HepG2 (cell line): ENCODE data around the gene ELP5. TPM values are rescaled to one million over a fixed set of nuclear protein-coding genes. Genes with fewer than 3 reads are reported as not detected.
A peak's percentile ranks its signal among the peaks of the same experiment; 100 is the strongest.

Source experiments
- ATAC-seq: fragments of 200-7000 bp; cut with Tn5 transposase; 3 replicates; pipeline ENCODE4 v1.9.1; 2020; ENCODE audit warnings: mild to moderate bottlenecking, moderate library complexity
- BruUV-seq: library from RNA; stranded (reverse); fragments of 400-500 nt; replicated peaks from 2 replicates; lab custom pipeline; 2021; lab: Mats Ljungman, UMichigan
- CTCF ChIA-PET: fragments of 300-600 bp; formaldehyde crosslinking; extraction: SDS; loops from one replicate; lab custom pipeline; 2021; ENCODE audit warnings: low total read pairs, inconsistent platforms, low intra/inter-chr PET ratio; lab: Yijun Ruan, JAX
- POLR2A ChIA-PET: fragments of 350-600 bp; sonication (Branson Sonifier 250); formaldehyde crosslinking; loops from one replicate; lab custom pipeline; 2020; ENCODE audit warnings: antibody characterized with exemption, inconsistent platforms; lab: Yijun Ruan, JAX
- DNase-seq: peaks from one replicate; pipeline ENCODE4 v3.0.0-alpha.2; 2015; ENCODE audit warnings: low spot score
- FAIRE-seq: peaks from 3 replicates; lab custom pipeline; 2011; peaks lifted over from hg19 to GRCh38; lab: Jason Lieb, UNC
- H2AFZ ChIP-seq: one replicate; pipeline ENCODE4 v1.6.1; 2011; ENCODE audit warnings: low read length, inconsistent platforms
- H3K27ac ChIP-seq: fragments of 300-600 bp; 3 replicates; pipeline ENCODE4 v1.8.0; 2011; ENCODE audit warnings: mixed run types, mild to moderate bottlenecking, mixed read lengths, low read length, inconsistent platforms; ENCODE audit not compliant: insufficient read depth; ENCODE audit errors: extremely low read length
- H3K27me3 ChIP-seq, 2 experiments: fragments of 200-600 bp in 1 of 2; 2 replicates in 1 of 2; 3 replicates in 1 of 2; pipeline versions ENCODE4 v1.6.0 to v1.8.0; 2011; ENCODE audit warnings: low read length in 2 of 2, mild to moderate bottlenecking in 2 of 2, moderate library complexity in 2 of 2, inconsistent platforms in 1 of 2; ENCODE audit not compliant: insufficient read depth in 2 of 2, control insufficient read depth in 1 of 2
- H3K36me3 ChIP-seq, 2 experiments: fragments of 200-600 bp in 1 of 2; replicated peaks in 1 of 2; 2 replicates in 1 of 2; 3 replicates in 1 of 2; pipeline versions ENCODE4 v1.5.1 to v1.8.0; 2011; ENCODE audit warnings: low read length in 2 of 2, inconsistent platforms in 1 of 2; ENCODE audit not compliant: insufficient read depth in 2 of 2, control insufficient read depth in 1 of 2
- H3K4me1 ChIP-seq: 2 replicates; pipeline ENCODE4 v1.5.1; 2012; ENCODE audit warnings: low read length, inconsistent platforms; ENCODE audit not compliant: insufficient read depth
- H3K4me2 ChIP-seq: 2 replicates; pipeline ENCODE4 v1.6.0; 2011; ENCODE audit warnings: low read depth, low read length, inconsistent platforms
- H3K4me3 ChIP-seq, 3 experiments: fragments of 200-600 bp in 1 of 3; sonication (generic), shearing (Covaris generic) in 1 of 3; replicated peaks in 1 of 3; 2 replicates each; pipeline ENCODE4 v1.5.1; 2011 to 2016; ENCODE audit warnings: low read length in 3 of 3, inconsistent platforms in 2 of 3, low read depth in 2 of 3, mild to moderate bottlenecking in 2 of 3, control low read depth in 1 of 3, mixed read lengths in 1 of 3; ENCODE audit not compliant: insufficient read depth in 1 of 3
- H3K79me2 ChIP-seq: one replicate; pipeline ENCODE4 v1.6.1; 2011; ENCODE audit warnings: low read length, inconsistent platforms; ENCODE audit not compliant: insufficient read depth
- H3K9ac ChIP-seq: 2 replicates; pipeline ENCODE4 v1.6.0; 2011; ENCODE audit warnings: mild to moderate bottlenecking, low read depth, low read length, inconsistent platforms; ENCODE audit not compliant: insufficient read depth
- H3K9me3 ChIP-seq: 2 replicates; pipeline ENCODE4 v1.5.1; 2012; ENCODE audit warnings: mild to moderate bottlenecking, low read length
- H4K20me1 ChIP-seq: 2 replicates; pipeline ENCODE4 v1.6.0; 2011; ENCODE audit warnings: inconsistent platforms, mild to moderate bottlenecking, low read length, moderate library complexity; ENCODE audit not compliant: insufficient read depth
- ATF7 ChIP-seq, 2 experiments: fragments of 450-650 bp in 1 of 2; sonication (generic) in 1 of 2; formaldehyde crosslinking in 1 of 2; IDR thresholded peaks; 2 replicates each; pipeline versions ENCODE4 v1.4.0 to v1.6.1; 2016 to 2020; ENCODE audit warnings: antibody characterized with exemption in 1 of 2, mild to moderate bottlenecking in 1 of 2, missing genetic modification reagents in 1 of 2
- EED ChIP-seq: sonication (generic); formaldehyde crosslinking; IDR thresholded peaks from 2 replicates; pipeline ENCODE4 v1.5.0; 2020; ENCODE audit warnings: mild to moderate bottlenecking, missing genetic modification reagents
- FLYWCH1 ChIP-seq: sonication (generic); formaldehyde crosslinking; IDR thresholded peaks from 2 replicates; pipeline ENCODE4 v1.8.1; 2023; ENCODE audit warnings: mild to moderate bottlenecking, missing genetic modification reagents
- LCORL ChIP-seq, 2 experiments: fragments of 450-650 bp in 1 of 2; sonication (generic) in 1 of 2; formaldehyde crosslinking in 1 of 2; IDR thresholded peaks; 2 replicates each; pipeline versions ENCODE4 v1.5.0 to v1.6.1; 2017 to 2020; ENCODE audit warnings: antibody characterized with exemption in 1 of 2, missing genetic modification reagents in 1 of 2
- RNF2 ChIP-seq: fragments of 450-650 bp; conservative IDR thresholded peaks from 2 replicates; pipeline ENCODE4 v1.6.1; 2016; ENCODE audit warnings: low read depth
- YY1 ChIP-seq: IDR thresholded peaks from 2 replicates; pipeline ENCODE4 v1.6.1; 2011; ENCODE audit warnings: low read length, low read depth, moderate library complexity, mild to moderate bottlenecking; ENCODE audit not compliant: insufficient read depth, insufficient replicate concordance
- ZFP36 ChIP-seq: fragments of 150-350 bp; IDR thresholded peaks from 2 replicates; pipeline ENCODE4 v1.6.1; 2018; ENCODE audit warnings: borderline replicate concordance, low read length, low read depth; ENCODE audit not compliant: partially characterized antibody
- ZMYM3 ChIP-seq: sonication (generic); formaldehyde crosslinking; IDR thresholded peaks from 2 replicates; pipeline ENCODE4 v1.5.1; 2020; ENCODE audit warnings: mild to moderate bottlenecking, missing genetic modification reagents
- ZNF446 ChIP-seq: sonication (generic); formaldehyde crosslinking; IDR thresholded peaks from 2 replicates; pipeline ENCODE4 v1.5.0; 2020; ENCODE audit warnings: mild to moderate bottlenecking, missing genetic modification reagents
- ZNF501 ChIP-seq: sonication (generic); formaldehyde crosslinking; IDR thresholded peaks from 2 replicates; pipeline ENCODE4 v1.5.1; 2020; ENCODE audit warnings: mild to moderate bottlenecking, moderate library complexity, missing genetic modification reagents
- ZNF781 ChIP-seq: sonication (generic); formaldehyde crosslinking; IDR thresholded peaks from 2 replicates; pipeline ENCODE4 v1.5.1; 2020; ENCODE audit warnings: borderline replicate concordance, mild to moderate bottlenecking, missing genetic modification reagents; ENCODE audit errors: not compliant biosample characterization
- WGBS: methylation state at CpG from one replicate; pipeline ENCODE4 v1.1.6; 2017; ENCODE audit warnings: low lambda C conversion rate; 5-methylcytosine and 5-hydroxymethylcytosine counted together
- in situ Hi-C: cut with HindIII; loops from 2 replicates; pipeline ENCODE4 v1.10.0; 2017; ENCODE audit warnings: low pct_unique_long_range_greater_than_20kb; ENCODE audit not compliant: extremely low pct_ligation_motif_present
- intact Hi-C: fragments of 100-400 bp; cut with micrococcal nuclease; formaldehyde crosslinking; loops from one replicate; pipeline ENCODE4 v1.10.0; 2022; ENCODE audit not compliant: unreplicated experiment
- polyA plus RNA-seq, 8 experiments: library from polyadenylated mRNA; depleted of rRNA in 3 of 8; stranded (reverse) in 7 of 8; unstranded in 1 of 8; fragments of >200 nt; fragmentation: Illumina TruSeq in 4 of 8; extraction: Trizol in 4 of 8; gene quantifications; 2 replicates each; pipeline versions ENCODE4 v1.2.1 to v1.2.3, GENCODE V29; 2011 to 2016; ENCODE audit warnings: low read depth in 4 of 8, missing spikeins in 1 of 8, mixed read lengths in 1 of 8; ENCODE audit not compliant: insufficient read depth in 1 of 8
- total RNA-seq, 5 experiments: library from RNA; depleted of rRNA; stranded (reverse); fragments of >200 nt; fragmentation: Illumina TruSeq; extraction: Trizol; gene quantifications; 2 replicates each; pipeline ENCODE4 v1.2.3, GENCODE V29; 2016; ENCODE audit warnings: low read depth in 1 of 5
- TF ChIP-seq, protein P1 (sequence below): sonication (generic); formaldehyde crosslinking; IDR thresholded peaks from 2 replicates; pipeline ENCODE4 v1.8.0; 2022; ENCODE audit warnings: mild to moderate bottlenecking, missing genetic modification reagents, borderline replicate concordance
- TF ChIP-seq, protein P2 (sequence below): sonication (generic); formaldehyde crosslinking; conservative IDR thresholded peaks from 2 replicates; pipeline ENCODE4 v1.4.0; 2020; ENCODE audit warnings: missing genetic modification reagents

ELP5 gene
- total and polyA plus RNA-seq, 2 of the 13 experiments (the other 11 are each of a cell fraction or from before 2014, with no cell fraction given), result 67.6 to 69.8 TPM

DNA sequence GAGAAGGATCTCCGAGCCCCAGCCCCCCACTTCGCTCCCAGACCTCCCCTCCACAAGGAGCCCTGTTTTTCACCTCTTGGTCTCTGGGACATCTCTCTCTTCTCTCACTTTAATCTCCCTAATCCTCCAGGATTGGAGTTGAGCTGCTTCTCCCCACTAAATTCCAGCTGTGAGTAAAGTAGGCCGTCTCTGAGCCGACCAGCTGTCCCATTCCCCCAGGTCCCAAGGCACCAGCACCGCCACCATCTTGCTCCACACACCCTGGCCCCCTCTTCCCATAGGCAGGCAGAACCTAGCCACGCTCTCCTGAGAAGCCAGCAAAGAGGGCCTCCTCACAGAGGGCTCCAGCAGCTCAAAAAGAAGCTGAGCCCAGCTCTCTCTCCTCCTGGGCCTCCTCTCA, 33.3 kb upstream of the ELP5 start:
- H3K27me3 ChIP-seq, result peaks cover 0 to 4% of the 10 kb centered on the region in 2 experiments; a peak in 2 of 5 replicates
- DNase-seq (no peak), FAIRE-seq (no peak), ATAC-seq (no peak)
- peaks cover 10% of the 10 kb centered on the region; the same call in 1 of the 2 replicates for H4K20me1 ChIP-seq
- peak overlapping the region; percentile 90 for H3K9ac ChIP-seq
- H3K79me2 ChIP-seq, result peaks cover 14% of the 10 kb centered on the region
- peak; percentile 11 for TF ChIP-seq YY1
- TF ChIP-seq, protein P1, sequence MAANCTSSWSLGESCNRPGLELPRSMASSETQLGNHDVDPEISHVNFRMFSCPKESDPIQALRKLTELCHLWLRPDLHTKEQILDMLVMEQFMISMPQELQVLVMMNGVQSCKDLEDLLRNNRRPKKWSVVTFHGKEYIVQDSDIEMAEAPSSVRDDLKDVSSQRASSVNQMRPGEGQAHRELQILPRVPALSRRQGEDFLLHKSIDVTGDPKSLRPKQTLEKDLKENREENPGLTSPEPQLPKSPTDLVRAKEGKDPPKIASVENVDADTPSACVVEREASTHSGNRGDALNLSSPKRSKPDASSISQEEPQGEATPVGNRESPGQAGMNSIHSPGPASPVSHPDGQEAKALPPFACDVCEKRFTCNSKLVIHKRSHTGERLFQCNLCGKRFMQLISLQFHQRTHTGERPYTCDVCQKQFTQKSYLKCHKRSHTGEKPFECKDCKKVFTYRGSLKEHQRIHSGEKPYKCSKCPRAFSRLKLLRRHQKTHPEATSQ, result no peak
- TF ChIP-seq RNF2, result no peak
- 0 out of 2 replicates have a peak, but pooled peaks have one; percentile 45 for TF ChIP-seq EED (CRISPR knock-in tag)
- H2AFZ ChIP-seq, result no peak overlapping the region
- WGBS, result 29% methylated on average over 6 of the region's 6 CpGs
- intact Hi-C loops (no loop called here), in situ Hi-C loops (loop anchor here (5.0 kb wide), 1 partner anchor 41 kb away; the partner anchor contains the start of gene ASGR1)
- no peak overlapping the region for H3K27ac ChIP-seq
- H3K36me3 ChIP-seq, result peaks cover 5 to 29% of the 10 kb centered on the region in 2 experiments; a peak in 4 of 5 replicates
- ChIA-PET CTCF (no interaction called here), POLR2A (interaction anchor here (0.6 to 4.3 kb wide), 5 partner anchors 16 to 132 kb away, joined by 3 to 76 read pairs (median 5); partner anchors contain the start of genes ASGR1, ASGR2 and DVL2)
- no TSS peak for BruUV-seq
- H3K4me1 ChIP-seq, result peaks cover 72% of the 10 kb centered on the region
- H3K9me3 ChIP-seq, result no peaks in the 10 kb centered on the region
- peak overlapping the region; percentile 99 for H3K4me2 ChIP-seq
- peak overlapping the region; percentile 73 to 93 (median 90) for H3K4me3 ChIP-seq

DNA sequence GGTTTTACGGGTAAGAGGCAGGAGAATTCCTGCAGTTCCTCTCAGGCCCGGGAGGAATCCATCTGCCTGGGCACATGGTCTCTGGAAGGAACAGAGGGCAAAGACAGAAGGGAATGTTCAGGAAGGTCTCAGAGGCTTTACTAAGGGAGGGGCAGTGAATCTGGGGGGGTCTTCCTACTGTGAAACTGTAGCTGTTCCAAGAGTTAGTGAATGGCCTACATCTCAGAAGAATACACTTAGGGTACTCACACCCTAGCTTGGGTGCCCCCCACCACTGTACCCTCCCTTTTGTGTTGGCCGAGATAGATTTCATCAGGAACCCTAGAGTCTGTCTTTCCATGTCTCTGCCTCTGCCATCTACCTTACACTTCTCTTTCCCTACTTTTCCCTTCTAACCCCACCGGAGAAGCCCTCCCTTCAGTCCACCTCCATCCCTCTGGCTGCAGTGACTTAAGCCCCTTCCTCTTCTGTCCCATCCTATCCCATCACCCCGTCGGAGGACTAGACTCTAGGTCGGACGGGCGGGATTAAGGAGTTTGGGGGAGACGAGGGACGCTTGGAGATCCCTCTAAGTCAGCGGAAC, 32.7 kb upstream of the ELP5 start:
- BruUV-seq, result no TSS peak
- ChIA-PET CTCF (no interaction called here), POLR2A (interaction anchor here (0.6 to 6.8 kb wide), 23 partner anchors 10 to 183 kb away, joined by 3 to 140 read pairs (median 7); partner anchors contain the start of genes ASGR1, ASGR2, CTDNEP1 and DVL2)
- Histone ChIP-seq H3K4me2 (peak overlapping the region; percentile 99), H3K4me3 (peak overlapping the region; percentile 73 to 93 (median 90)), H3K27me3 (peaks cover 0 to 4% of the 10 kb centered on the region in 2 experiments; a peak in 2 of 5 replicates), H3K27ac (peak overlapping the region; percentile 96), H3K9ac (peak overlapping the region; percentile 90), H4K20me1 (peaks cover 10% of the 10 kb centered on the region; the same call in 1 of the 2 replicates), H3K9me3 (no peaks in the 10 kb centered on the region), H3K36me3 (peaks cover 5 to 34% of the 10 kb centered on the region in 2 experiments; a peak in 4 of 5 replicates), H3K4me1 (peaks cover 67% of the 10 kb centered on the region), H2AFZ (peak overlapping the region; percentile 68), H3K79me2 (peaks cover 14% of the 10 kb centered on the region)
- ATAC-seq (no peak; the same call in 1 of the 3 replicates), FAIRE-seq (no peak), DNase-seq (no peak)
- WGBS, result 1% methylated on average over 11 of the region's 12 CpGs
- in situ Hi-C loops, result loop anchor here (5.0 kb wide), 1 partner anchor 42 kb away; the partner anchor contains the start of gene ASGR1
- intact Hi-C loops, result no loop called here
- peak; percentile 30; the same call in 1 of the 2 replicates for TF ChIP-seq FLYWCH1
- 0 out of 2 replicates have a peak, but pooled peaks have one; percentile 2 for TF ChIP-seq ZNF446
- TF ChIP-seq ZNF781 (CRISPR knock-in tag), result peak; percentile 48
- TF ChIP-seq ATF7 (IDR thresholded peaks at IDR 0.05), result no peak
- peak; percentile 18; the same call in 1 of the 2 replicates for TF ChIP-seq ATF7 (CRISPR knock-in tag; IDR thresholded peaks at IDR 0.05)
- no peak for TF ChIP-seq LCORL (IDR thresholded peaks at IDR 0.05)
- TF ChIP-seq LCORL (CRISPR knock-in tag; IDR thresholded peaks at IDR 0.05), result peak; percentile 14; the same call in 1 of the 2 replicates
- peak; percentile 57 for TF ChIP-seq ZMYM3
- TF ChIP-seq, protein P2, sequence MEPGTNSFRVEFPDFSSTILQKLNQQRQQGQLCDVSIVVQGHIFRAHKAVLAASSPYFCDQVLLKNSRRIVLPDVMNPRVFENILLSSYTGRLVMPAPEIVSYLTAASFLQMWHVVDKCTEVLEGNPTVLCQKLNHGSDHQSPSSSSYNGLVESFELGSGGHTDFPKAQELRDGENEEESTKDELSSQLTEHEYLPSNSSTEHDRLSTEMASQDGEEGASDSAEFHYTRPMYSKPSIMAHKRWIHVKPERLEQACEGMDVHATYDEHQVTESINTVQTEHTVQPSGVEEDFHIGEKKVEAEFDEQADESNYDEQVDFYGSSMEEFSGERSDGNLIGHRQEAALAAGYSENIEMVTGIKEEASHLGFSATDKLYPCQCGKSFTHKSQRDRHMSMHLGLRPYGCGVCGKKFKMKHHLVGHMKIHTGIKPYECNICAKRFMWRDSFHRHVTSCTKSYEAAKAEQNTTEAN (CRISPR knock-in tag), result peak; percentile 57
- no peak for TF ChIP-seq ZFP36
- 0 out of 2 replicates have a peak, but pooled peaks have one; percentile 17 for TF ChIP-seq ZNF501
